HepG2 (cell line): Measurements from ENCODE around the gene HABP4. TPM values are rescaled to one million over a fixed set of nuclear protein-coding genes. Genes with fewer than 3 reads are reported as not detected.

Experiments used
- ATAC-seq: fragments of 200-7000 bp; cut with Tn5 transposase; 3 replicates; pipeline ENCODE4 v1.9.1; 2020; ENCODE audit warnings: mild to moderate bottlenecking, moderate library complexity
- BruUV-seq: library from RNA; stranded (reverse); fragments of 400-500 nt; replicated peaks from 2 replicates; lab custom pipeline; 2021; lab: Mats Ljungman, UMichigan
- CTCF ChIA-PET: fragments of 300-600 bp; formaldehyde crosslinking; extraction: SDS; loops from one replicate; lab custom pipeline; 2021; ENCODE audit warnings: low total read pairs, inconsistent platforms, low intra/inter-chr PET ratio; lab: Yijun Ruan, JAX
- POLR2A ChIA-PET: fragments of 350-600 bp; sonication (Branson Sonifier 250); formaldehyde crosslinking; loops from one replicate; lab custom pipeline; 2020; ENCODE audit warnings: antibody characterized with exemption, inconsistent platforms; lab: Yijun Ruan, JAX
- DNase-seq: peaks from one replicate; pipeline ENCODE4 v3.0.0-alpha.2; 2015; ENCODE audit warnings: low spot score
- FAIRE-seq: peaks from 3 replicates; lab custom pipeline; 2011; peaks lifted over from hg19 to GRCh38; lab: Jason Lieb, UNC
- H2AFZ ChIP-seq: one replicate; pipeline ENCODE4 v1.6.1; 2011; ENCODE audit warnings: low read length, inconsistent platforms
- H3K27ac ChIP-seq: fragments of 300-600 bp; 3 replicates; pipeline ENCODE4 v1.8.0; 2011; ENCODE audit warnings: mixed run types, mild to moderate bottlenecking, mixed read lengths, low read length, inconsistent platforms; ENCODE audit not compliant: insufficient read depth; ENCODE audit errors: extremely low read length
- H3K27me3 ChIP-seq, 2 experiments: fragments of 200-600 bp in 1 of 2; 2 replicates in 1 of 2; 3 replicates in 1 of 2; pipeline versions ENCODE4 v1.6.0 to v1.8.0; 2011; ENCODE audit warnings: low read length in 2 of 2, mild to moderate bottlenecking in 2 of 2, moderate library complexity in 2 of 2, inconsistent platforms in 1 of 2; ENCODE audit not compliant: insufficient read depth in 2 of 2, control insufficient read depth in 1 of 2
- H3K36me3 ChIP-seq, 2 experiments: fragments of 200-600 bp in 1 of 2; replicated peaks in 1 of 2; 2 replicates in 1 of 2; 3 replicates in 1 of 2; pipeline versions ENCODE4 v1.5.1 to v1.8.0; 2011; ENCODE audit warnings: low read length in 2 of 2, inconsistent platforms in 1 of 2; ENCODE audit not compliant: insufficient read depth in 2 of 2, control insufficient read depth in 1 of 2
- H3K4me1 ChIP-seq: 2 replicates; pipeline ENCODE4 v1.5.1; 2012; ENCODE audit warnings: low read length, inconsistent platforms; ENCODE audit not compliant: insufficient read depth
- H3K4me2 ChIP-seq: 2 replicates; pipeline ENCODE4 v1.6.0; 2011; ENCODE audit warnings: low read depth, low read length, inconsistent platforms
- H3K4me3 ChIP-seq, 3 experiments: fragments of 200-600 bp in 1 of 3; sonication (generic), shearing (Covaris generic) in 1 of 3; replicated peaks in 1 of 3; 2 replicates each; pipeline ENCODE4 v1.5.1; 2011 to 2016; ENCODE audit warnings: low read length in 3 of 3, inconsistent platforms in 2 of 3, low read depth in 2 of 3, mild to moderate bottlenecking in 2 of 3, control low read depth in 1 of 3, mixed read lengths in 1 of 3; ENCODE audit not compliant: insufficient read depth in 1 of 3
- H3K79me2 ChIP-seq: one replicate; pipeline ENCODE4 v1.6.1; 2011; ENCODE audit warnings: low read length, inconsistent platforms; ENCODE audit not compliant: insufficient read depth
- H3K9ac ChIP-seq: 2 replicates; pipeline ENCODE4 v1.6.0; 2011; ENCODE audit warnings: mild to moderate bottlenecking, low read depth, low read length, inconsistent platforms; ENCODE audit not compliant: insufficient read depth
- H3K9me3 ChIP-seq: 2 replicates; pipeline ENCODE4 v1.5.1; 2012; ENCODE audit warnings: mild to moderate bottlenecking, low read length
- H4K20me1 ChIP-seq: 2 replicates; pipeline ENCODE4 v1.6.0; 2011; ENCODE audit warnings: inconsistent platforms, mild to moderate bottlenecking, low read length, moderate library complexity; ENCODE audit not compliant: insufficient read depth
- MED8 ChIP-seq: sonication (generic); formaldehyde crosslinking; IDR thresholded peaks from 2 replicates; pipeline ENCODE4 v1.8.1; 2023; ENCODE audit warnings: mild to moderate bottlenecking, missing genetic modification reagents; ENCODE audit not compliant: insufficient replicate concordance
- PBX2 ChIP-seq: IDR thresholded peaks from 2 replicates; pipeline ENCODE4 v1.6.1; 2016; ENCODE audit warnings: control low read depth
- UBTF ChIP-seq: sonication (generic); formaldehyde crosslinking; IDR thresholded peaks from 2 replicates; pipeline ENCODE4 v1.4.0; 2020; ENCODE audit warnings: mild to moderate bottlenecking, missing genetic modification reagents
- ZNF235 ChIP-seq: sonication (generic); formaldehyde crosslinking; IDR thresholded peaks from 2 replicates; pipeline ENCODE4 v1.8.1; 2023; ENCODE audit warnings: mild to moderate bottlenecking, missing genetic modification reagents, borderline replicate concordance
- ZNF333 ChIP-seq: sonication (generic); formaldehyde crosslinking; IDR thresholded peaks from 2 replicates; pipeline ENCODE4 v1.4.0; 2020; ENCODE audit warnings: mild to moderate bottlenecking, missing genetic modification reagents, borderline replicate concordance
- ZNF776 ChIP-seq: sonication (generic); formaldehyde crosslinking; IDR thresholded peaks from 2 replicates; pipeline ENCODE4 v1.4.0; 2020; ENCODE audit warnings: mild to moderate bottlenecking, missing genetic modification reagents
- ZNF782 ChIP-seq: sonication (generic); formaldehyde crosslinking; IDR thresholded peaks from 2 replicates; pipeline ENCODE4 v1.4.0; 2020; ENCODE audit warnings: missing genetic modification reagents, mild to moderate bottlenecking, borderline replicate concordance
- WGBS: methylation state at CpG from one replicate; pipeline ENCODE4 v1.1.6; 2017; ENCODE audit warnings: low lambda C conversion rate; 5-methylcytosine and 5-hydroxymethylcytosine counted together
- in situ Hi-C: cut with HindIII; loops from 2 replicates; pipeline ENCODE4 v1.10.0; 2017; ENCODE audit warnings: low pct_unique_long_range_greater_than_20kb; ENCODE audit not compliant: extremely low pct_ligation_motif_present
- intact Hi-C: fragments of 100-400 bp; cut with micrococcal nuclease; formaldehyde crosslinking; loops from one replicate; pipeline ENCODE4 v1.10.0; 2022; ENCODE audit not compliant: unreplicated experiment
- polyA plus RNA-seq, 8 experiments: library from polyadenylated mRNA; depleted of rRNA in 3 of 8; stranded (reverse) in 7 of 8; unstranded in 1 of 8; fragments of >200 nt; fragmentation: Illumina TruSeq in 4 of 8; extraction: Trizol in 4 of 8; gene quantifications; 2 replicates each; pipeline versions ENCODE4 v1.2.1 to v1.2.3, GENCODE V29; 2011 to 2016; ENCODE audit warnings: low read depth in 4 of 8, missing spikeins in 1 of 8, mixed read lengths in 1 of 8; ENCODE audit not compliant: insufficient read depth in 1 of 8
- total RNA-seq, 5 experiments: library from RNA; depleted of rRNA; stranded (reverse); fragments of >200 nt; fragmentation: Illumina TruSeq; extraction: Trizol; gene quantifications; 2 replicates each; pipeline ENCODE4 v1.2.3, GENCODE V29; 2016; ENCODE audit warnings: low read depth in 1 of 5
- TF ChIP-seq, protein P1 (sequence below): sonication (generic); formaldehyde crosslinking; IDR thresholded peaks from 2 replicates; pipeline ENCODE4 v1.4.0; 2020; ENCODE audit warnings: mild to moderate bottlenecking, missing genetic modification reagents
- TF ChIP-seq, protein P2 (sequence below): sonication (generic); formaldehyde crosslinking; IDR thresholded peaks from 2 replicates; pipeline ENCODE4 v1.5.0; 2020; ENCODE audit warnings: missing genetic modification reagents

Gene HABP4
- total and polyA plus RNA-seq, 2 of the 13 experiments (the other 11 are each of a cell fraction or from before 2014, with no cell fraction given) = 14.3 to 26.6 TPM

- no peaks in the 10 kb centered on the region for H4K20me1 ChIP-seq
- H3K4me3 ChIP-seq = no peak overlapping the region
- no peak for DNase-seq
- no peak overlapping the region for H3K9ac ChIP-seq
- 98% methylated on average over 15 of the region's 15 CpGs for WGBS
- peaks cover 4 to 24% of the 10 kb centered on the region in 2 experiments; a peak in 4 of 5 replicates for H3K36me3 ChIP-seq
- no peak for FAIRE-seq
- intact Hi-C loops = no loop called here
- no peak overlapping the region for H2AFZ ChIP-seq
- peaks cover 21% of the 10 kb centered on the region for H3K4me1 ChIP-seq
- ChIA-PET POLR2A (no interaction called here), CTCF (no interaction called here)
- no peak overlapping the region for H3K27ac ChIP-seq
- H3K27me3 ChIP-seq = no peaks in the 10 kb centered on the region
- BruUV-seq = no TSS peak
- no peaks in the 10 kb centered on the region for H3K9me3 ChIP-seq
- no peaks in the 10 kb centered on the region for H3K79me2 ChIP-seq
- no peak overlapping the region for H3K4me2 ChIP-seq
- no peak for ATAC-seq
- in situ Hi-C loops = no loop called here
- TF ChIP-seq MED8 (CRISPR knock-in tag) (no peak), ZNF782 (no peak), ZNF776 (CRISPR knock-in tag) (no peak), ZNF235 (CRISPR knock-in tag) (no peak), ZNF333 (CRISPR knock-in tag) (no peak), UBTF (no peak), PBX2 (CRISPR knock-in tag) (no peak)
- TF ChIP-seq, protein P1, sequence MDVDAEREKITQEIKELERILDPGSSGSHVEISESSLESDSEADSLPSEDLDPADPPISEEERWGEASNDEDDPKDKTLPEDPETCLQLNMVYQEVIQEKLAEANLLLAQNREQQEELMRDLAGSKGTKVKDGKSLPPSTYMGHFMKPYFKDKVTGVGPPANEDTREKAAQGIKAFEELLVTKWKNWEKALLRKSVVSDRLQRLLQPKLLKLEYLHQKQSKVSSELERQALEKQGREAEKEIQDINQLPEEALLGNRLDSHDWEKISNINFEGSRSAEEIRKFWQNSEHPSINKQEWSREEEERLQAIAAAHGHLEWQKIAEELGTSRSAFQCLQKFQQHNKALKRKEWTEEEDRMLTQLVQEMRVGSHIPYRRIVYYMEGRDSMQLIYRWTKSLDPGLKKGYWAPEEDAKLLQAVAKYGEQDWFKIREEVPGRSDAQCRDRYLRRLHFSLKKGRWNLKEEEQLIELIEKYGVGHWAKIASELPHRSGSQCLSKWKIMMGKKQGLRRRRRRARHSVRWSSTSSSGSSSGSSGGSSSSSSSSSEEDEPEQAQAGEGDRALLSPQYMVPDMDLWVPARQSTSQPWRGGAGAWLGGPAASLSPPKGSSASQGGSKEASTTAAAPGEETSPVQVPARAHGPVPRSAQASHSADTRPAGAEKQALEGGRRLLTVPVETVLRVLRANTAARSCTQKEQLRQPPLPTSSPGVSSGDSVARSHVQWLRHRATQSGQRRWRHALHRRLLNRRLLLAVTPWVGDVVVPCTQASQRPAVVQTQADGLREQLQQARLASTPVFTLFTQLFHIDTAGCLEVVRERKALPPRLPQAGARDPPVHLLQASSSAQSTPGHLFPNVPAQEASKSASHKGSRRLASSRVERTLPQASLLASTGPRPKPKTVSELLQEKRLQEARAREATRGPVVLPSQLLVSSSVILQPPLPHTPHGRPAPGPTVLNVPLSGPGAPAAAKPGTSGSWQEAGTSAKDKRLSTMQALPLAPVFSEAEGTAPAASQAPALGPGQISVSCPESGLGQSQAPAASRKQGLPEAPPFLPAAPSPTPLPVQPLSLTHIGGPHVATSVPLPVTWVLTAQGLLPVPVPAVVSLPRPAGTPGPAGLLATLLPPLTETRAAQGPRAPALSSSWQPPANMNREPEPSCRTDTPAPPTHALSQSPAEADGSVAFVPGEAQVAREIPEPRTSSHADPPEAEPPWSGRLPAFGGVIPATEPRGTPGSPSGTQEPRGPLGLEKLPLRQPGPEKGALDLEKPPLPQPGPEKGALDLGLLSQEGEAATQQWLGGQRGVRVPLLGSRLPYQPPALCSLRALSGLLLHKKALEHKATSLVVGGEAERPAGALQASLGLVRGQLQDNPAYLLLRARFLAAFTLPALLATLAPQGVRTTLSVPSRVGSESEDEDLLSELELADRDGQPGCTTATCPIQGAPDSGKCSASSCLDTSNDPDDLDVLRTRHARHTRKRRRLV (CRISPR knock-in tag) = no peak
- TF ChIP-seq, protein P2, sequence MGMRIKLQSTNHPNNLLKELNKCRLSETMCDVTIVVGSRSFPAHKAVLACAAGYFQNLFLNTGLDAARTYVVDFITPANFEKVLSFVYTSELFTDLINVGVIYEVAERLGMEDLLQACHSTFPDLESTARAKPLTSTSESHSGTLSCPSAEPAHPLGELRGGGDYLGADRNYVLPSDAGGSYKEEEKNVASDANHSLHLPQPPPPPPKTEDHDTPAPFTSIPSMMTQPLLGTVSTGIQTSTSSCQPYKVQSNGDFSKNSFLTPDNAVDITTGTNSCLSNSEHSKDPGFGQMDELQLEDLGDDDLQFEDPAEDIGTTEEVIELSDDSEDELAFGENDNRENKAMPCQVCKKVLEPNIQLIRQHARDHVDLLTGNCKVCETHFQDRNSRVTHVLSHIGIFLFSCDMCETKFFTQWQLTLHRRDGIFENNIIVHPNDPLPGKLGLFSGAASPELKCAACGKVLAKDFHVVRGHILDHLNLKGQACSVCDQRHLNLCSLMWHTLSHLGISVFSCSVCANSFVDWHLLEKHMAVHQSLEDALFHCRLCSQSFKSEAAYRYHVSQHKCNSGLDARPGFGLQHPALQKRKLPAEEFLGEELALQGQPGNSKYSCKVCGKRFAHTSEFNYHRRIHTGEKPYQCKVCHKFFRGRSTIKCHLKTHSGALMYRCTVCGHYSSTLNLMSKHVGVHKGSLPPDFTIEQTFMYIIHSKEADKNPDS (CRISPR knock-in tag) = no peak
These were observed 51.9 kb downstream of the HABP4 start for GRCh38 chr9:96501633-96502538.
